GM19025 (cell line): ENCODE results near the gene HOXD10.

Experiments used
- ATAC-seq: cut with Tn5 transposase; IDR thresholded peaks from one replicate; pipeline ENCODE4 v1.9.1; 2021; ENCODE audit warnings: mild to moderate bottlenecking, low read depth, moderate library complexity; ENCODE audit not compliant: unreplicated experiment

Gene HOXD10

DNA sequence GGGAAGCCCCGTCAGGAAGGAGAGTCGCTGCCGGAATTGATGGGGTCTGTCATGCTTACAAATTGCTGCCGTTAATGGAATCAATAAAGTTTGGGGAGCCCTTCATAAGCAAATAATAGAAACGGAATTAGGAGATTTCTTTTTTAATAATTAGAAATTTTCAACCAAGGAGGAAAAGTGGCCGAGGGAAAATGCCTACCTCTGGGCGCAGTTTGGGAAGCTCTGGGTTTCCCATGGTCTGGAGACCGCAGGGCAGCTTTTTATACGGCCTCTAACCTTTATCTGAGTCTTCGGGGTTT is 34.1 kb upstream of the HOXD10 start:
- ATAC-seq = no peak

DNA sequence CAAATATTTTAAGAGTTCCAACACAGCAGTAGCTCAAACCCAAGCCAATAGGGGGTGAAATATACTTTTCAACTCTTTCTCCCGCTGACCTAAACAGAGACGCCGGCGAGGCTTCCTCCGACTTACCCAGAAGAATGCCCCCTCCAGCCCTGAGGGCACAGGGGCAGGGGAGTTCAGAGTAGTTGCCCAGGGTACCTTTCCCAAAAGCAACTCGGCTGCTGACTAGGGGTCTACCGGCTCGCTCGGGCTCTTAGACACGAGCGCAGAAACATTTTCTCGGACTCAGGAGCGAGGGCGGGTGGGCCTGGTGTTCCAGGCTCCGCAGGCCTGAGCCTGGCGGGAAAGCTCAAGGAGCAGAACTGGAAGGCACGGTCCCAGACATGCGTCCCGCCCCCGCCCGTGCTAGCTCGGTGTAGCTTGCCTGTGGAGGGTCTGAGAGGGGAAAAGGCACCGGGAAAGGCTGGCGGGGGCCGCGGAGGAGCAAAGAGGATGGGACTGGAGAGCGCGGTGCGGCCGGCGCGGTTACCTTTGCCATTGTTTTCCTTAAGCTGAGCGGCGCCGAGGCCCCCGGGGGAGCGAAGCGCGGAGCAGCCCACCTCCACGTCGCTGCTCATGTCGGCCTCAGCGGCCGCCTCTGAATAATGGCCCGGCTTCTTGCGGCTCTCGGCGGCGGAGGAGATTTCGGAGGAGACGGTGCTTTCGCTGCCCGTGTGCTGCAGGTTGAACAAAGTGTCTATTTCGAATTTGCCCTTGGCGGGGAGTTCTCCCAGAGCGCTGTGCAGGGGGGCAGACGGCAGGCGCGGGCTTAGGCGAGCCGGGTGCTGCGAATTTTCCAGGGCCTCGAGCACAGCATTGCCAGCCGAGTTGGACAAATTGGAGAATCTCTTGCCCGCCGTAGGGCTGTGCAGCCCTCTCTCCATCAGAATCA is 33.5 kb upstream of the HOXD10 start:
- no peak for ATAC-seq

DNA sequence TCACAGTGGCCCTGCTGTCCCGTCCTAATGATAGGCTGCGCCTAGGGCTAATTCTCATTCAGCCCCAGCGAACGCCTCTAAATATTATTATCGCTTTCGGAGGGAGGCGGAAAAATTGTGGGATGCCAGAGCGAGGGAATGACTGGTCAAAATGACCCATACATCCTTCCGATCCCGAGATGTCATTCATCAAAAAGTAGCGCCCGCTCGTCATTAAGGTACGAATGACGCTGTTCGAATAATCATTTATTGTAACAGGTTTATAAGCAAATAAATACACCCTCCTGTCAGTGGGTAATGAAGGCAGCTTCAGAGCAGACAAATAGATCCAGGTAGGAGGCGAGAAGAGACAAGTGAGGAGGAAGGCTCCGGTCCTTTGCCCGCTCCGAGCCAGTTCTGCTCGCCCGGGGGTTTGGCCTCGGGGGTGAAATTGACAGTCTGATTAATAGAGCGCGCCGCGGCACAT is 32.7 kb upstream of the HOXD10 start, which contains the start of gene EVX2:
EVX2 (minus strand) TSS at position 167 of the 466 bp plus-strand sequence. CDS start 186 bp downstream, outside the sequence.
- ATAC-seq = no peak

DNA sequence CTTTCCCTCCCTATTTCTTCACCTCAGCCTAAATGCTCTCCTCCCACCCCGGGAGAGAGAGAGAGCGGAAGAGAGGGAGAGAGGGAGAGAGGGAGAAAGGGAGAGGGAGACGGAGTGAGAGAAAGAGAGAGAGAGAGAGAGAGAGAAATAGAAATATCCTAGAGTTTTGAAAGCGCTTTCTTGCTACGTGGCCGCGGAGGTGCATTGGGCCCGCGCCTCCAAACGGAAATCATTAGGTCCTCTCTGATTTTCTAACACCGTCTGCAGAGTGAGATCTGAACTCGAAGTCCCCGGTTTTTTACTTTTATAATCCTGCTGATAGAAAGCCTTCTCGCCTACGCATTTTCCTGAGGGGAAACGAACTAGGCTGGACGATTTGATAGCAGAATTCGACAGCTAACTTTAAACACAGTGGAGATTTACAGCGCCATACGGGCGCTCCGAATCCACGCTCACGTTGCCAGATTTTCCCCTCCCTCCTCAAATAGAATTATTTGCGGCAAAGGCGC is 31.9 kb upstream of the HOXD10 start:
- no peak for ATAC-seq

DNA sequence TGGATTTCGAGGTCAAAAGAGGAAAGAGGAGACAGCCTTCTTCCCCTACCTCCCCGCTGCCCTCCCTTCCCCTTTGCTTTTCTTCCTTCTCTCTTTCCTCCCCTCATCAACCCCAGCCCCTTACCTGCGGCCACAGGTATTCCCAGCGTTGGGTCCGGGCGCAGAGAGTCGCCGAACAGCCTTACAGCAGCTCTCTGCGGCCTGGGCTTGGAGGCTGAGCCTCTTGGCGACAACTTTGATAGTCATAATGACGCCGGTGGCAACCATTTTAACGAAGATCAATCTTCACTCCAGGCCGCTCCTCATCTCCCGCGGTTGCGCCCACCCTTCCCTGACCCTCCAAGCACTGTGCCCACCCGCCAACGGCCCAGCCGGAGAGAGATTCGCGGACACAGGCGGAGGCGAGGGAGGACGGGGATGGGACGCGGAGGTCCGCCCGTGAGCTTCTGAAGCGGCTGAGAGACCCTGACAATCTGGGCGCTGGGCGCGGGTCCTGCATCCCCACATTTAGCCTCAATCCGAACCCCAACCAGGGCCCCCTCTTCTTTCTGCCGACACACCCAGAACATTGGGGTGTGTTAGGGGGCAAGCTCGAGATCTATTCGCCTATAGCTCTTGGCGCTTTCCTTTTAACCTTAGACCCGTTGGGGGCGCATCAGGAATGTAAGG is 31.3 kb upstream of the HOXD10 start:
- no peak for ATAC-seq

DNA sequence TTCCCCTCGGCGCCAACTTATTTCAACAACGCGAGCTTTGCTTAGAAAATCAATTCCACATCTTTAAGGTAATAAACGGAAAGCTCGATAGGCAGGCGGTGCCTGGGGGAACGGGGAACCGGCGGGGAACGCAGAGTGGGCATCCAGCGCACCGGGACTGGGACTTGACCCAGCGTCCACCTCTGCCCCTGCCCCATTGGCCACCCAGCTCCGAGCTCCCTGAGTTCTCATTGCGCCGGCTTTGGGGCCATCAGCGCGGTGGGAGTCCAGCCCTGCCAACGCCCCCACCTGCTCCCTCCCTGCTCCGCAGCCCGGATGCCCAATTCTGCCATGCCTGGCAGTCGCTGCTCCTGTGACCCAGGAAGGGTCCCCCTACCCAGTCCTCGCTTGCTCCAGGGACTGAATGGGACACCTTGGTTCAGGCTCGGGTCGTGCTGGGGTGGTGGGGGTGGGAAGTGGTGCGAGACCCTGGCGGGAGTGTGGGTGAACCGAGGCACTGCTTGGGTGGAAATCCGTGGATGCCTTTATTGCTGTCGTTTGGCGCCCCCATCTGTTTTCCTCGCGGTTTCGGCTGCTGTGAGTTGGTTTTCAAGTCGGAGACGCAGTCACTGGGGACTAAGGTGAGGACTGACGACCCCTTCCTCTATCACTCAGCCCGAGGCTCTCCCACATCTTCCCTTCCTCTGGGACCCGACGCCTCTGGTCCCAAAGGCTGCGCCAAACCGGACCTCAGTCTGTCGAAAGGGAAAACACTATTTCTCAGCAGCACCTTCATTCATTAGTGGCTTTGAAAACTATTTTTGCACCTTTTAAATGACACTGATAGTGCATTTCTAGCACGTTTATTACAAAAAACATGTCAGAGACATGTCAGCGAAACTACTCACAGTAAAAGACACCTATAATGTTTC is 30.5 kb upstream of the HOXD10 start:
- no peak for ATAC-seq

DNA sequence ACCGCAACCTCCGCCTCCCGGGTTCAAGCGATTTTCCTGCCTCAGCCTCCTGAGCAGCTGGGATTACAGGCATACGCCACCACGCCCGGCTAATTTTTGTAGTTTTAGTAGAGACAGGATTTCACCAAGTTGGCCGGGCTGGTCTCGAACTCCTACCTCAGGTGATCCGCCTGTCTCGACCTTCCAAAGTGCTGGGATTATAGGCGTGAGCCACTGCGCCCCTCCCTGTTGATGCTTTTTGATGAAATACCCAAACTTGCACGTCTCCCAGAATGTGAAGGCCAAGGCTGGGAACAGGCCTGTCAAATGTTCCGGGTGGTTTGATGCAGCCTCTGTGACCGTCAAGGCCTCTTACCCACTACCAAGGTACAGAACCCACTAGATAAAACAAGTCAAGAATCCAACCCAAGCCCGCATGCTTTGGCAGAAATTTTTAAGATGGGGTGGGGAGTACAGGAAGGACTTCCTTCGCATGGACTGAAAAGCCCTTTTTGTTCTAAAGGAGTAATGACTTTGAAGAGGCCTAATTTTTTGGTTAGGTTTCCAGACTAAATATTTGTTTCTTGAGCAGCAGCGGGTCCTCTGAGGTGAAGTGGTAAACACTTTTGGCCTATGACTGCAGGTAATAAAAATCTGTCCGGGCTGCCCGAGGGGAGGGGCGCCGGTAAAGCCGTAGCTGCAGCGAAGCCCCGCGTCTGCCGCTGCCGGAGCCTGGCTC is 29.1 kb upstream of the HOXD10 start:
- no peak for ATAC-seq

DNA sequence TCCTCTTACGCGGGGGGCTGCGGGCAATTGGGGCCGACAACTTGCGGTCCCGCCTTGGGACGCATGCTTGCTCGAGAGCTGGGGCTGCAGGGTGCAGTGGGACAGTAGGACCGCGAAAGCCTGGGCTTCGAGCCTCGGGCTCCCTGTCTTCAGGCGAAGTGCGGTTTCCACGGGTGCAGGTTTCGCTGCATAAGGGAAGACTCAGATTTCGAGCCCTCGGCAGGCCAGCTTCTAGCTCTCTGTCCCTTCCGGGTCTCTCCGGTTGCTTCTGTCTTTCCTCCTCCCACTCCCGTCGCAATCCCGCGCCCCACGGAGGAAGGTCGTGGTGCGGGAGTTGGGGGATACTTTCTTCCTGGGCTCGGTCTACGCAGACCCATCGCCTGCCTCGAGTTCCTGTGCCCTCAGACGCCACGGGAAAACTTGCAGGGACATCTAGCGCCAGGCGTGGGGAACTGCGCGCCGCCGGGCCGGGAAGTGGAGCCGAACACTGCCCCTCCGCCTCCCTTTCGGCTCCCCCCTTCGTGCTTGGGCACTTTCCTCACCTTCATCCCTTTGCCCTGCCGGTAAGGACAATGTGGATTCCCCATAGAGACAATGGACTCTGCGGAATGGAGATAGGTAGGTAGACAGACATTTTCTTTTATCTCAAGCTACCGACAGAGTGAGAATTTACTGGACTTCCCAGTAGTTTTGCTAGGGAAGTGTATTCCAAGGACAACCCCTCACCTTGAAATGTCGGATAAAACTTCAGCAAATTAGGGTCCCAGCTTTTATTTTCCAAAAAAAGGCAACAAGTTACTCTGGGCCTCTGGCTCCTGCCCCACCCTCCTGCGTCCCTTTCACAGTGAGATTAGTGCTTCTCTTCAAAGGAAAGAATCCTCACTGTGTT is 28.3 kb upstream of the HOXD10 start:
- ATAC-seq = peak; percentile 55

DNA sequence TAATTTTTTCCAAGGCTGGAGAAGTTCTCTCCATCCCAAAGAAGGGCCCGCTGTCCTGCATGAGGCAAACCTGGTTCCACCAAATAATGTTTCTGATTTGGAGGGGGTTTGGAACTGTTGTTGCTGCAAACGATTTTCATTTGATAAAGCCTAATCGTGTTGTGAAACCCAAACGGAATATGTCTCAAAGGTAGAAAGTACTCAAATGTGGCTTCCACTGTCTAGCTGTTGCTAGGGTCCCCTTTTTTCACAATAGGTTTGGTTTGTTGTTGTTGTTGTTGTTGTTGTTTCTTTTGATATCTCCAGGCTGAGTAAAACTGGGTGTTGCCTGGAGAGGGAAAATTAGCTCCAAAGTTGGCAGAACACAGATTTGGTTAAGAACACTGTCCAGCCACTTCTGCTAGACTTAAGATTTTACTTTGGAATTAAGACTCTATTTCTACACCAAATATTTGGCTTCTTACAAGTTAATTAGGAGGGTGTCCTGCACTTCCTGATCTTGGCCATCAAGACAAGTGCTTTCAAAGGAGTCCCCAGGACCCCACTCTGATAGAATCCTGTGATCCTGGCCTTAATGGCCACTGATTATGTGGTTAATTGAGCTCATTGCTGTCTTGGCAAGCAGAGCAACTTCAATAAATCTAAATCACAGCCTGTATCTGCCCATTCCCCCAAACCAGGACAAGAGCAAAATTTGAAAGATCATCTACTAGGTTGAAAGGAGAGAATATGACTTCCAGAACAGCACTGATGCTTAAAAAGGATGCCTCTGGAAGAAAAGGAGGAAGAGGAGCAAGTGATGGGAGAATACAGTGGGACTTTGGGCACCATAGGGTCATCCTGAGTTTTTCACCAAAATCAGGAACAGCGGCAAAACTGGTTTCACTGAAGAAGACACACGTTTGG is 27.4 kb upstream of the HOXD10 start:
- ATAC-seq = no peak

DNA sequence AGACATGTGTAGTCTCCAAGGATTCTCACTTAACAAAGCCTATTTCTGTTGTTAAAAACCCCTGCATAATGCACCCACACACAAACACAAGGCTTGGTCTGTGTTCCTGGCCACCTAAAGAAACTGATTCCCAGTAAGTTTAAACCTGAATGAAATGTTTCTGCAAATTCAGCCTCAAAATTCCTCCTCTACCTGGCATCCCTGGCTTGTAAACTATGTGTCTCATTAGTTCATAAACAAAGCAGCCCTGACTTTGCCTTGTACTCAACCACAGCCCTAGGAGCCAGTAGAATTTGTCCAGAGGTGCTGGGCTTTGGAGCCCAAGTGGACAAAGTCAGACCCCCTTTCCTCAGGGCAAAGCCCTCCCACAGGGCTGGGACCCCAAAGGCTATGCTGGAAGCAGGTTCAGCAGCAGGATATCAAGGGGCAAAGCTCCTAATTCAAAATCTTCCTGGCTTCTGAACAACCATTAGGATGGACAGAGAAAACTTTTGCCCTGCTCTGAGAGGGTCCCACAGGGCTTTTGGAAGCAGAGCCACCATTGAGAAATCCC is 26.7 kb upstream of the HOXD10 start:
- no peak for ATAC-seq

DNA sequence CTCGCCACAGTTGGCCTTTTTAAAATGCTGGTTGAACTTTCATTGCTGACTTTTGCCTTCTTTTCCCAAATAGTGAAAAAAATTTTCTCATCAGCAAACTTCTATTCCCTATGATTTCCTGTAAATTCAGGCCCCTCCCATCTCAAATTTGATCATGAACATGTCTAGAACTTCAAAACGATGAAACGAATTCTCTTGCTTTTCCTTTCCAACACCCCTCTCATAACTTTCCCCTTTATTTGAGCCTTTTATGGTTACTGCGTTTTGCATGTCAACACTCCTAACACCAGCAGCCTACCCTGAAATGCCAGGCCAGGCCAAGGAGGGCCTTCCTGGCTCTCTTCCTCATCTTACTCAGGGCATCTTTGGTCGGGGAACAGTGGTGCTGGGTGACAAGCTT is 25.7 kb upstream of the HOXD10 start:
- no peak for ATAC-seq

DNA sequence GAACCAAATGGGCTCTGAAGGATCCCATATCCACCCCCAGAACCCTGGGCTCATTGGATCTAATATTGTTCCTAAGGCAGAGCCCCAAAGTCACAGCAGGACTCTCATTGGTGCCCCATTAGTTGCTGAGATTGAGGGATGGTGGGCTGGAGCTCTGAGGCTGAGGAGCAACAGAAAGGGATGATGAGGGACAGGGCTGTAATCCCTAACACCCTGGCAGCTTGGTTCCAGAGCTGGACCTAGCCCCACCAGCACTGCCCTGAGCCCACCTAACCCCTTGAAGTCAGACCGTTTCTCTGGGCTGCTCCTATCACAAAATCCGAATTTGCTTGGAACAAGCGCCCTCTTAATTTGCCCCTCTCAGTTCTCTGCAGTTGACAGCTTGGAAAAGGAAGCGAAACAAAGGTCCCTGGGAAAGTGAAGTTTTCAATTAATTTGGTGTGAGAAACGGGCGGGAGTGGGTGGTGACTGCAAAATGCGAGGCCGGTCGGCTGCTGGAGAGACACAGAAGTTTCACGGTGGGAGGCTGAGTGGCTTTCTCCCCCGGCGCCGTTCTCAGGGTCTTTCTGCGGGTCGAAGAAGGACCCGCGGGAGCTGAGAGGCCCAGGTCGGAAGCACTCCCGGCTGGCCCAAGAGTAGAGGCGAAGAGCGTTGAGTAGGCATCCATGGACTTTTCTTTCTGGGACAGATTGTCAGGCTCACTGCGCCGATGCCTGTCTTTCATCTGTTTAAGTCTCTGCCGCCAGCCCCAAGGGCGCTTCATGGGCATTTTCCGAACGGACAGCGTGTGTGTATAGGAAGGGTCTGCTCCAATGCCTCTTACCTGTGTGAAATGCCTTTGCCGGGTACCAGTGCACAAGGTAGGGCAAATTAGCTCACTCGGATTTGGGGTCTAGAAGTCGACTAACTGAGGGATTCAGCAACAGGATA is 25.0 kb upstream of the HOXD10 start:
- no peak for ATAC-seq

DNA sequence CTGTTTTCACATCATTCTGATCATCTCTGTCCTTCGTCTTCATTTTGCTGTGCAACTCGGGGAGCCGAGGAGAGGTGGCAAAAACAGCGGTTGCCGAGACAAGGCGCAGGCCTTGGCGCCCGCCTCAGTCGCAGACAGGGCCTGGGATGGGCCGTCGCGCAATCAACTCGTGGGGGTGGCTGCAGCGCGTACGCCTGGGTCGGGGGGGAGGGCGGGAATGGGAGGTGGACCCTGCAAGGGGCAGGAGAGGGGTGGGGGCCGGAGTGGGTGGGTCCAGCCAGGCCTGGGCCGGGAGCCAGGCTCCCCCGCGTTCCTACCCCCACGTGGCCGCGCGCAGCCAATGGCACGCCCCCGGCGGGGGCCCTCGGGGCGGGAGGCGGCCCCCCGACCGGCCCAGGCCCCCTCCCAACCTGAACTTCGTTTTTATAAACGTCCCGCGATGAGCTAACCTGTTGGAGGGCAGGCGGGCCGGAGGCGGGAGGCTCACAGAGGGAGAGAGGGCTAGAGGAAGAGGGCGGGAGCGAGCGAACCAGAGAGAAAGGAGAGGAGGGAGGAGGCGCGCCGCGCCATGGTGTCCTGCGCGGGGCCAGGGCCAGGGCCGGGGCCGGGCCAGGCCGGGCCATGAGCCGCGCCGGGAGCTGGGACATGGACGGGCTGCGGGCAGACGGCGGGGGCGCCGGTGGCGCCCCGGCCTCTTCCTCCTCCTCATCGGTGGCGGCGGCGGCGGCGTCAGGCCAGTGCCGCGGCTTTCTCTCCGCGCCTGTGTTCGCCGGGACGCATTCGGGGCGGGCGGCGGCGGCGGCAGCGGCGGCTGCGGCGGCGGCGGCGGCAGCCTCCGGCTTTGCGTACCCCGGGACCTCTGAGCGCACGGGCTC is 24.1 kb upstream of the HOXD10 start, which contains the start of gene HOXD13:
HOXD13 (plus strand) TSS at position 452 of the 875 bp plus-strand sequence; CDS start at position 622, 170 bp downstream.
- ATAC-seq = no peak

DNA sequence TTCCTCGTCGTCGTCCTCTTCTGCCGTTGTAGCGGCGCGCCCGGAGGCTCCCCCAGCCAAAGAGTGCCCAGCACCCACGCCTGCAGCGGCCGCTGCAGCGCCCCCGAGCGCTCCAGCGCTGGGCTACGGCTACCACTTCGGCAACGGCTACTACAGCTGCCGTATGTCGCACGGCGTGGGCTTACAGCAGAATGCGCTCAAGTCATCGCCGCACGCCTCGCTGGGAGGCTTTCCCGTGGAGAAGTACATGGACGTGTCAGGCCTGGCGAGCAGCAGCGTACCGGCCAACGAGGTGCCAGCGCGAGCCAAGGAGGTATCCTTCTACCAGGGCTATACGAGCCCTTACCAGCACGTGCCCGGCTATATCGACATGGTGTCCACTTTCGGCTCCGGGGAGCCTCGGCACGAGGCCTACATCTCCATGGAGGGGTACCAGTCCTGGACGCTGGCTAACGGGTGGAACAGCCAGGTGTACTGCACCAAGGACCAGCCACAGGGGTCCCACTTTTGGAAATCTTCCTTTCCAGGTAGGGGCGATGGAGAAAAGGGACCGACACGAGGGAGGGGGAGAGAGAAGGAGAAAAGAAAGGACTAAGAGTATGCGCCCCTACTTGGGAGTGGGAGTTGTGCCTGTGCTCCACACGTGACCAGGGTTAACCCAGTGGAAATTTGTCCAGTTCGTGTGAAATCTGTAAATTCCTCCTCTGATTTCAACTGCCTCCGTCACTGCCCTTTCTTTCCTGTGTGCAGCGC is 23.3 kb upstream of the HOXD10 start:
- ATAC-seq = no peak

DNA sequence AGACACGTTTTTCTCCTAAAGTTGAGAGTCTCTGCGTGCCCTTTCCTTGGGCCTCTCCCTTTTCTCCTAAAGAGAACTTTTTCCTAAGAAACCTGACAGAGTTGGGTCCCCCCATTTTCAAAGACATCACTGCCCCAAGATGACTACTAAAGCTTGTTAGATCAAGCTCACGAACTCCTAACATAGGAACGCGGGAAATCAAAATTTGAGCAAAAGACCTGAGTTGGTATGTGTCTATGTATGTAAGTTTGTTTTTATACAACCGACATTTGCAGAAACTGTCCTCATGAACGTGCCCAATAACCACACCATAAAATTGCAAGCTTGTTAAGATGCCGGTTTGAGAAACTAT is 22.7 kb upstream of the HOXD10 start:
- no peak for ATAC-seq
